ENCODE results near the gene STKLD1. TPM values are rescaled to one million over a fixed set of nuclear protein-coding genes. Genes with fewer than 3 reads are reported as not detected.

STKLD1 gene
- polyA plus RNA-seq, 10 donors = 0.87 to 2.1 (median 1.6) TPM

DNA sequence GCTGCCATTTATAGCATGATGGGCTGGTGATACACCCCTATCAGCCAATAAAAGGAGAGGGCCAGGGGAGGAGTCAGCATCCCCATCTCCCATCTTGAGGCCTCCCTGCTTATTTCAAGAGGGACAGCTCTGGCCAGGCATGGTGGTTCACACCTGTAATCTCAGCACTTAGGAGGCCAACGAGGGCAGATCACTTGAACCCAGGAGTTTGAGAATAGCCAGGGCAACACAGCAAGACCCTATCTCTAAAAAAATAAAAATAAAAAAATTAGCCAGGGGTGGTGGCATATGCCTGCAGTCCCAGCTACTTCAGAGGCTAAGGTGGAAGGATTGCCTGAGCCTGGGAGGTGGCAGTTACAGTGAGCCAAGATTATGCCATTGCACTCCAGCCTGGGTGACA is 31.9 kb downstream of the STKLD1 start:
- DNase-seq = no peak

DNA sequence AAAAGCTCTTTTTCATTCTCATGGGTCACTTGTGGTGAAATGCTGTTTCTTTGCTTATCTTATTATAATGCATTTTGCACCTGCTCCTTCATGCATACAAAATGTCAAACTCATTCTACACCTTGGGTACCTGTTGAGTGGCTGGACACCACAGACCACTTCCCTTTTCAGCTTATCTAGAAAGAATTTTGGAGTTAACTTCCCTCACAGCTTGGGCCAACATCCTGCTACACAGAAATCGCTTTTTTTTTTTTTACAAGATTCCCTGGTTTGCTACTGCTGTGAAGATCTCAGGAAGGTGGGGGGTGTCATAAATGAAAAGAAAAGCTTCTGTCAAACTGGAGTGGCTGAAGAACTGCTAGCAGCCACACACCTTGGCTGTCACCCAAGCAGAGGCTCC is 39.0 kb downstream of the STKLD1 start:
- DNase-seq = no peak

DNA sequence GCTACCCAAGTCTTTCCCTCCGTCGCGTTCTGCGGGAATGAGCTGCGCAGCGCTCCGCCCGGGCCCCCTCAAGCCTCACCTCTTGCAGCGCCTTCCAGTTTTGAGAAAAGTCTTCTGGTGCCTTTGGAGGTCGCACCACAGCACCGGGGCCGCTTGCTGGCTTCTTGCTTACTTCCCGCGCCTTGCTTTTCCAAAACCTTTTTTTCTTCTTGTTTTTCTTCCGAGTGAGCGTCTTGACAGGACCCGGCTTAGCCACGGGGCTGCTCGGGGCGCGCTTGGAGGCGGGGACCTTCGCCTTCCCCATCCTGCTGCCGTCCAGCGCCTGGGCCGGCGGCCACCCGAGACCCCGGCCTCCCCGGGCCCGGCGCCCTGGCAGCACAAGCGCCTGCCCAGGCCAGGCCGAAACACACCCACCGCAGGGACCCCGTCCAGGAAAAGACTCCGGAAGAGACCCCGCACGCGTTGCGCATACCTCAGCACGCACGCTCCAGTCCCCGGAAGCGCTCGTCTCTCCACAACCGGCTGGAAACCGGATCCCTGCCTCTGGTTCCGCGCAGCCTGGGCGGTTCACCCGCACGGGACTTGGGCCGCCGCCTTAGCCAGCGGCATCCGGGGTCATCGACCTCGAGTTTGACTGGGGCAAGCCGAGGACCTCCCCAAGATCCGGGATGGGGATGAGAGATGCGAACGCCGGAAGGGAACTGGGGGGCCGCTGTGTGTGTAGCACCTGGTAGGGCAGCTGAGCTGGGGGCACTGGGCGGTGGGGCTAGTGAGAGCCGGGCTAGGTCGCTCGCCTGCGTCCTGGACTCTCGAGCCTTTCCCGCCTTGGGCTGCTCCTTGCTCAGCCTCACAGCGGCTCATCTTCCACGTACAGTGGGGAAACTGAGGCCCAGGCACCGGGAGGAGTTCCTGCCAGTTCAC is 41.6 kb downstream of the STKLD1 start, which contains the start of gene REXO4:
TSS of gene REXO4 (minus strand) at position 470 of the 921 bp plus-strand sequence. CDS start at position 304, 166 bp downstream.
- peak; percentile 81 to 97 (median 89) for DNase-seq

DNA sequence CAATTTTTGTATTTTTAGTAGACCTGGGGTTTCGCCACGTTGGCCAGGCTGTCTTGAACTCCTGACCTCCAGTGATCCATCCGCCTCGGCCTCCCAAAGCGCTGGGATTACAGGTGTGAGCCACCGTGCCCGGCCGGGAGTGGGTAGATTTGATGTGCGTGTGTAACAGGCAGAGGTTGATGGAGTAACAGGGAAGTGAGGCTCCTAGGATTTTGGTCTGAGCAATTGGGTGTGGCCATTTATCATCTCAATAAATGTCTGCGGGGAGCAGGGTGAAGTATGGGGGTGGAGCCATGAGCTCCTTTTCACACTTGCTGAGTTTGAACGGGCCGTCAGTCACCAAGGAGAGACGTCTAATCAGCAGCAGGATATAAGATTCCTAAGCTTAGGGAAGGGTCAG is 42.8 kb downstream of the STKLD1 start:
- DNase-seq = no peak

DNA sequence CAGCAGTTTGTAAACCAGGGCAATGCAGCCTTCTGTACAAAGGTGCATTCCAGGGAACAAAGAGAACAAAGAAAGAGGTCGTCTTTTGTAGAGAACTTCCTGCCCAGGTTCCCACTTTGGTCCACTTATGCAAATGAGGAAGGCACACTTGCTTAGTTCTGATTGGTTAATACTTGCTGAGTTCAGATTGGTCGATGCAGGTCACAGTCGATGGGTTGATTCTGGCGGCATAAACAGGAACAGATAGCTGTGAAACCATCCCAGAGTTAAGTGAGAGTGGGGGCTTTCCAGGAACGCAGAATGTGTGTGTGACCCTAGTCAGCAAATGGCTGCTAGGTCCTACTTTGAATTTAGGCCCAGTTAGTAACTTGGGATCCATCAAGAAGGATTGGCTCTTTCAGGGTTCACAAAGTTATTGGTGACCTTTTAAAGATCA is 44.2 kb downstream of the STKLD1 start:
- DNase-seq = no peak

DNA sequence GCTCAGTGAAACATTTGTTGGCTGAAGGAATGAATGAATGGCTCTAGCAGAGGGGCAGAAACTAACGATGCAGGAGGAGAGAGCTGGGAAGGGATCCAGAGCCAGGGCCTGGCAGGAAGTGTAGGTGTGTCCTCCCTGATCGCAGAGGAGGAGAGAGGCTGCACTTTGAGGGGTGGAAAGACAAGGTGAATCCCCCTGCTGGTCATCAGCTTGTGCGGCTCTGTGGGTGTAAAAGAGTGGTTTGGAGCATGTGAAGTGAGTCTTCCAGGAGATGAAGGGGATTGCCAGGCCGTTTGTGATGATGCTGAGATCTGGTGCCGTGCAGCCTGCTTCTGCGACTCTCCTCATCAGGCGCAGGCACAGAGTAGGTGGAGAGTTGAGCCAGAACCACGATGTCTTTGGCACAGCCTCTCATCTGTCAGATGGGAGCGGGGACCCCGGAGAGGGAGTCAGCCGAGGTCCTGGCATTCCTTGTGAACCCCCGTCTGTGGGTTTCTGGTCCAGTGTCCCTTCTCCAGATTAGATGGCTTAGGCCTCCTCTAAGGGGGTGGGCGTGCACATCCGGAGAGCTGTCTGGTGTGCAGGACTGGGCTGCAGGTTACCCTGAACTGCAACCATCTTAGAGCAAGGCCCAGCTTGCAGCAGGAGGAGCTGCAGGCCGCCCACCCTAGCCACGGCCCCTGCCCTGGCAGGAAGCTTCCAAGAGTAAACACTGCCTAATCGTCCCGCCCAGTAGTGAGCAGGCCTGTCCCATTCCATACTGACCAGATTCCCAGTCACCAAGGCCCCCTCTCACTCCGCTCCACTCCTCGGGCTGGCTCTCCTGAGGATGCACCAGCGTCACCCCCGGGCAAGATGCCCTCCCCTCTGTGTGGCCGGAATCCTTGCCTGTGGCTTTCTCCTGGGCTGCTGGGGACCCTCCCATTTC is 45.7 kb downstream of the STKLD1 start, which contains the start of gene ADAMTS13:
TSS of gene ADAMTS13 (plus strand) at position 753 of the 928 bp plus-strand sequence. CDS start at position 830, 77 bp downstream.
- DNase-seq = no peak

DNA sequence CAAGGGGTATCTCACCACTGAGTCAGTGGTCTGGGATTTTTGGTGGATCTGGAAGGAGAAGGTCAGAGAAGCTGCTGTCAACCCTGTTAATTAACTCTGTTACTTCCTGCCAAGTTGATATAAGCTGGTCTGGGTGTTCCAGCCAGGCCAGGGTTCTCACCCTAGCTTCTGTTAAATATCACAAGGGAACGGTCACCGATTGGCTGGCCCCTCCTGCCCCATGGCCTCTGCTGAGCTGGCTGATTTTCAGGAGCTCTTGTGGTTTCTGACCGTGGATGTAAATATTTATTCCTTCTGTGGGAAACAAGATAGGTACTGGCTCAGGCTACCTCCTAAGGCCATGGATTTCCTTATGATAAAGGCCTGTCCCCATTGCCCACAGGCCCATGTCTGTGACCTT is 47.0 kb downstream of the STKLD1 start:
- no peak for DNase-seq

DNA sequence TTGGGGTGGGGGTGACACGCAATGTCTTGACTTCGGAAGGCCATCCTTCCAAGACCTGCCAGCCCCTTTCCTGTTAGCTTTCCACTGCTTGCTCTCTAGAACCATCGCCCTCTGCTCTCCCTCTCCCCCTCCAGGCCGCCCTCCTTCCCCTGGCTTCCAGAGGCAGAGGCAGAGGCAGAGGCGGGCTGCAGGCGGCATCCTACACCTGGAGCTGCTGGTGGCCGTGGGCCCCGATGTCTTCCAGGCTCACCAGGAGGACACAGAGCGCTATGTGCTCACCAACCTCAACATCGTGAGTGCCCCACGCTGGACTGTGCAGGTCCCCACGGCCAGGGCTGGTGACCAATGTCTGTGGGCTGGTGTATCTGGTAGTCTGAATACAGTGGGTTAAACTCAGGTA is 48.0 kb downstream of the STKLD1 start:
- no peak for DNase-seq

DNA sequence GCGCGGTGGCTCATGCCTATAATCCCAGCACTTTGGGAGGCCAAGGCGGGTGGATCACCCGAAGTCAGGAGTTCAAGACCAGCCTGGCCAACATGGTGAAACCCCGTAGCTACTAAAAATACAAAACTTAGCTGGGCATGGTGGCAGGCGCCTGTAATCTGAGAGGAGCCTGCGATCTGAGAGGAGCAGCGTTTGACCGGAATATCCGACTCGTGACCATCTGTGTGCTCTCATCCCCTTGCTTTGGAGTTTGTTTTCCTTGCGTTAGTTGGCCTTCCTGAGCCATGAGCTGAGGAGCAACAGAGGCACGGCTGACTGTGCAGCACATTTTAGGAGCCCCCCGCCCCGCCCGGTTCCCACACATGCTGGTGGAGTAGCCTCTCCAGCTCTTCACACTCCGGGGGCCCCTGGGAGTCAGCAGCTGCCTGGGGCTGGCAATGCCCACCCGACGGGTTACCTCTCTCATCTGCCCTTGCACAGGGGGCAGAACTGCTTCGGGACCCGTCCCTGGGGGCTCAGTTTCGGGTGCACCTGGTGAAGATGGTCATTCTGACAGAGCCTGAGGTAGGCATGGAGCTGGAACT is 49.0 kb downstream of the STKLD1 start:
- no peak for DNase-seq

DNA sequence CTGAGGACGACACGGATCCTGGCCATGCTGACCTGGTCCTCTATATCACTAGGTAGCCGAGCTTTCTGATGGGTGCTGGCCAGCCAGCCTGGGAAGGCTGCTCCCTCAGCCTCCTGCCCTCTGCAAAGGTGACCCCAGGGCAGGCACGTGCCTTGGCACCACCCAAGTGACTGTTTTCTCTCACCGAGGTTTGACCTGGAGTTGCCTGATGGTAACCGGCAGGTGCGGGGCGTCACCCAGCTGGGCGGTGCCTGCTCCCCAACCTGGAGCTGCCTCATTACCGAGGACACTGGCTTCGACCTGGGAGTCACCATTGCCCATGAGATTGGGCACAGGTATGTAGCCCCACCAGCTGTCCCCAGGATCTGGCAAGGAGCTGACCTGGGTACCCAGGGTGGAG is 49.8 kb downstream of the STKLD1 start:
- DNase-seq = no peak

DNA sequence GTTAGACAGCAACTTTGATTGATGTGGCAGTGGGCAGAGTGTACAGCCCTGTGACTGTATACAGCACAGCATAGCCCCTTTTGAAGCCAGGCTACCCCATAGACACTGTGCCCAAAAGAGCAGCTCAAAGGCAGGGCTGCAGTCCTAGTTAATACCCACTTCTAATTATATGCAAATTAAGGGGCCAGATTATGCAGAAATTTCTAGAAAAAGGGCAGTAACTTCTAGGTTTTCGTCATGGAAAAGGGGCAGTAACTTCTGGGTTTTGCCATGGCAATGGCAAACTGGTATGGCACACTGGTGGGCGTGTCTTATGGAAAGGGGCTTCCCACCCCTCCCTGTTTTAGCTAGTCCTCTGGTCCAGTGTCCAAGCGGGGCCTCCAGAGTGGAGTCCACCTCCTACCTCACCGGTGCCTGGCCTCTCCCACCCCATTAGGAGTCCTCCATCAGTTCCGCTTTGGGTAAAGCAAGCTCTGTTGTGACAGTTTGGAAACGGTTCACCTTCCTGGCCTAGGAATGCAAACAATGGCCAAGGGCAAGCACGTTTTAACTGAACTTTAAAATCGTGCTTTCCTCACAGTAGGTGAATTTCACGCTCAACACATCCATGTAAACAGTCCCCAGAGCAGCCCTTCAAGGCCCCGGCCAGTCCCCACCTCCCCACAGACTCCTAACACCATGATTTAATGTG is 51.6 kb downstream of the STKLD1 start:
- no peak for DNase-seq

DNA sequence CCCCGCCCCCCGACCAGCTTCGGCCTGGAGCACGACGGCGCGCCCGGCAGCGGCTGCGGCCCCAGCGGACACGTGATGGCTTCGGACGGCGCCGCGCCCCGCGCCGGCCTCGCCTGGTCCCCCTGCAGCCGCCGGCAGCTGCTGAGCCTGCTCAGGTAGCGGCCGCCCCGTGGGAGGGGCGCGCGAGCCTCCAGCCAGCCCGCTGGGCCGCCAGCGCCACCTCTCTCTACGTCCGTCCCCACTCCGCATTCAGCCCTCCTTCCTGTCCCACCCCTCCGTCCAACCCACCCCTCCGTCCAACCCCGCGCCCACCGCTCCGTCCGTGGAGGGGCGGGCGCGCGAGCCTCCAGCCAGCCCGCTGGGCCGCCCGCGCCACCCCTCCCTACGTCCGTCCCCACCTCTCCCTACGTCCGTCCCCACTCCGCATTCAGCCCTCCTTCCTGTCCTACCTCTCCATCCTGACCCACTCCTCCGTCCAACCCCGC is 52.5 kb downstream of the STKLD1 start:
- peak in 1 of 3 donors; percentile 61 for DNase-seq

DNA sequence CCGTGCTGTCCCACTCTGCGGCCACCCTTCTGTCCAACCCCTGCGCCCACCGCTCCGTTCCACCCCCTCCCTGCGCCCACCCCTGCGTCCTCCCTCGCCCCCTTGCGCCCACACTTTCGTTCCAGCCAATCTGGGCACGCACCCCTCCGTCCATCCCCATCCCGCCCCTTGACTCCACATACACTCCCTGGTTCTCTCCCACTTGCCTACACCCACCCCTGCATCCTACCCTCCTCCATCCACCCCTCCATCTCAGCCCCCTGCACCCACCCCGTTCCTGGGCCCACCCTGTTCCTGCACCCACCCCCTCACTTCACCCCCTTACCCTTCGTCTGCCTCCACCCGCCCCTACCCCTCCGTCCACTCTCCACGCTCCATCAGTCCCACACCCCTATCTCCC is 53.0 kb downstream of the STKLD1 start:
- DNase-seq = peak in 1 of 3 donors; percentile 18

DNA sequence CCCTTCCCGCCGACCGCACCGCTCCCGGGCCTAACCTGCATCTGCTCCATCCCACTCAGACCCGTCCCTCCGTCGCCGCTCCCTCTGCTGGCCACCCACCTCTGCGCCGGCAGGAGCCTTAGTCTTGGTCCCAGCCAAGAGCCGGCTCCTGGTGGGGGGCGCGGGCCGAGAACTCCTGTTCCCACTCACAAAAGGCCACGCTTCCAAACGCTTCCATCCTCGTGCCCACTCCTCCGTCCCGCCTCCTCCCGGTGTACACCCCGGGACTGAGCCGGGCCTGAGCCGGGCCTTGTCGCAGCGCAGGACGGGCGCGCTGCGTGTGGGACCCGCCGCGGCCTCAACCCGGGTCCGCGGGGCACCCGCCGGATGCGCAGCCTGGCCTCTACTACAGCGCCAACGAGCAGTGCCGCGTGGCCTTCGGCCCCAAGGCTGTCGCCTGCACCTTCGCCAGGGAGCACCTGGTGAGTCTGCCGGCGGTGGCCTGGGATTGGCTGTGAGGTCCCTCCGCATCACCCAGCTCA is 53.5 kb downstream of the STKLD1 start:
- DNase-seq = peak in 1 of 3 donors; percentile 54

DNA sequence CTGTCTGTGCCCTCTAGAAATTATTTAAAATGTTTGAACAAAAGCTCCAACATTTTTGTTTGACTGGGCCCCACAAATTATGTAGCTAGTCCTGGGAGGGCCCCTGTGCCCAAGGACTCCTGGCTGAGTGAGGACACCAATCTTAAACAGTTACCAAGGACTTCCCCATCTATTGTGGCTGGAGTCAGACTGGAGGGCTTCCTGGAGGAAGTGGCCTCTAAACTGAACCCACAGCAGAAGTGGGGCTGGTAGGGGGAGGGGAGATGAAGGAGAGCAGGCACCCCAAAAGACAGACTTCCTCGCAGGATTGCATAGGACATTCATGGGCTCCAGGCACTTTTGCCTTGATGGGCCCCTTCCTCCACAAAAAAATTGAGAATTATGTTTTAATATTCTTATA is 54.1 kb downstream of the STKLD1 start:
- no peak for DNase-seq

DNA sequence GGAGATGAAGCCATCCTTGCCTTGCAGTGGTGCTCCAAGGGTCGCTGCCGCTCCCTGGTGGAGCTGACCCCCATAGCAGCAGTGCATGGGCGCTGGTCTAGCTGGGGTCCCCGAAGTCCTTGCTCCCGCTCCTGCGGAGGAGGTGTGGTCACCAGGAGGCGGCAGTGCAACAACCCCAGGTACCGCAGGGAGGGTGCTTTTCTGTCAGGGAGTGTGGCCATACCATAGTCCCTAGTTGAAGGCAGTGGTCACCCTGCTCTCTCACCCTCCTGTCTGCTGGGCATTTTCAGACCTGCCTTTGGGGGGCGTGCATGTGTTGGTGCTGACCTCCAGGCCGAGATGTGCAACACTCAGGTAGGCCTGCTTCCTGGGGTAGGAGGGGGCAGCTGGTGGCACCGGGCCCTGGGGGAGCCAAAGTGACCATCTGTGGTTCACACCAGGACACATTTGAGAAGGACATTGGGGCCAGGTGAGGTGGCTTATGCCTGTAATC is 57.2 kb downstream of the STKLD1 start:
- no peak for DNase-seq

DNA sequence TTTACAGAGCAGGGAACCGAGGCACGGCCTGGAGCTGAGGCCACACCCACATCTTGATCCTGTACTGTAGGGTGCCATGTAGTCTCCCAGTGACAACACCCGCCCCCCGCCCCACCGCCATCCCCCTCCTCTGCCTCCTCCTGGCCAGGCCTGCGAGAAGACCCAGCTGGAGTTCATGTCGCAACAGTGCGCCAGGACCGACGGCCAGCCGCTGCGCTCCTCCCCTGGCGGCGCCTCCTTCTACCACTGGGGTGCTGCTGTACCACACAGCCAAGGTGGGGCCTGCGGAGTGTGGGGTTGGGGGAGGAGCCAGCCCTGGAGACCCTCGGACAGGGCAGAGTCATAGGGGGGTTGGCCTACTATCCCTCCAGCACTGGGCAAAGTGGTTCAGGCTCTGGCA is 60.5 kb downstream of the STKLD1 start:
- DNase-seq = no peak

DNA sequence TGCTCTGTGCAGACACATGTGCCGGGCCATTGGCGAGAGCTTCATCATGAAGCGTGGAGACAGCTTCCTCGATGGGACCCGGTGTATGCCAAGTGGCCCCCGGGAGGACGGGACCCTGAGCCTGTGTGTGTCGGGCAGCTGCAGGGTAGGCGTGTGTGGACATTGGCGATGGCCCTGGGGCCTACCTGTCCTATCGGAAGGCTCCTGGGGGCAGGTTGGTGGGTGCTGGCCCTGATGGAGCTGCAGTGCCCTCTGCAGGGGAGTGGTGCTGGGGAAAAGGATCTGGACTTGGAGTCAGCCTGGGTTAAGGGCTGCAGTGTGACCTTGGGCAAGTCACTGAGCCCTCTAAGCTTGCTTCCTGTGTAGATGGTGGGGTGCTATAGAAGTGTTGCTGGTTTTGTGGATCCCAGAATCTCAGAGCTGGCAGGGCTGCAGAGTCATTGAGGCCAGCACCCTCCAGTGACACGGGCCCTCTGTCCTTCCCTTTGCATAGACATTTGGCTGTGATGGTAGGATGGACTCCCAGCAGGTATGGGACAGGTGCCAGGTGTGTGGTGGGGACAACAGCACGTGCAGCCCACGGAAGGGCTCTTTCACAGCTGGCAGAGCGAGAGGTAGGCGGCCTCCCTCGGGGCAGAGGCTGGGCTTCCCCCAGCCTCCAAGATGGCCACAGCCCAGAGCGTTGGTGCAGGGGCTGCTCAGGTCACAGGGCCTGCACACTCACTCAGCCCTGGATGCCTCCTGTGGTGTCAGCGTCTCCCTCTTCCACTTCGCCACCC is 61.8 kb downstream of the STKLD1 start:
- DNase-seq = no peak

DNA sequence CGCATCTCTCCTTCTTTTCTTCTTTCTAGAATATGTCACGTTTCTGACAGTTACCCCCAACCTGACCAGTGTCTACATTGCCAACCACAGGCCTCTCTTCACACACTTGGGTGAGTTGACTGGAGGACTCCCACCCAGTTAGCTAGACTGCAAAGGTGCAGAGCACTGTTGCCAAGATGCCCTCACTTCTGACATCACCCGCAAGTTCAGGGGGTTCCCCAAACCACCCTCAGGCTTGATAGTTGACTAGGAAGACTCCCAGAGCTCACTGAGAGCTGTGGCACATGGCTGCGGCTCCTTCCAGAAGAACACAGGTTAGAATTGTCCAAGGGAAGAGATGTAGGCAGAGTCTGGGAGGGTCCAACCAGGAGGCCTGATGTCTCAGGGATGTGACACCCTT is 63.2 kb downstream of the STKLD1 start:
- DNase-seq = no peak

DNA sequence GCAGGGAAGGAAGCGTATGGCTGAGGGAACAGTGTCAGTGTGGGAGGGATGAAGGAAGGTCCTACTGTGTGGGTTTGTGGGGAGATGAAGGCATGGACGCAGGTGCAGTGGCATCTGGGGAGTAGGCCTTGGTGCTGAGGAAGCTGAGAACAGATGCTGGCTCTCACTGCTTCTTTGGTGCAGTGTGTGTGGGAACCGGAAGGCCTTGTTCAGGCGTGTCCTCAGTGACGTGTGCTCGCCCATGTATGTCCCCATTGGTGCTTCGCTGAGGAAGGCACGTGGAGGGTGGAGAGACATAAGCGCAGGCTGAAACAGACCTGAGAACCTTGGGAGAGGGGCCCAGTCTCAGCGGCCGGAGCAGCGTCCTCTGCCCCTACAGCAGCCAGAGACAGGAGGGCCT is 64.7 kb downstream of the STKLD1 start:
- DNase-seq = no peak
